AG09309 (cell line): ENCODE results near the gene BTBD19.

Experiments
- DNase-seq: peaks from one replicate; pipeline ENCODE4 v3.0.0-alpha.2; 2010; ENCODE audit warnings: low read depth
- H3K4me3 ChIP-seq: 2 replicates; pipeline ENCODE4 v1.5.1; 2011; ENCODE audit warnings: mild to moderate bottlenecking, low read depth, low read length, moderate library complexity; ENCODE audit not compliant: control insufficient read depth
- TF ChIP-seq, protein P1 (sequence below): IDR thresholded peaks from 2 replicates; pipeline ENCODE4 v1.5.1; 2011; ENCODE audit warnings: mild to moderate bottlenecking, low read depth, low read length, inconsistent platforms; ENCODE audit not compliant: insufficient read depth, control insufficient read depth; ENCODE audit errors: missing control alignments

The BTBD19 gene

DNA sequence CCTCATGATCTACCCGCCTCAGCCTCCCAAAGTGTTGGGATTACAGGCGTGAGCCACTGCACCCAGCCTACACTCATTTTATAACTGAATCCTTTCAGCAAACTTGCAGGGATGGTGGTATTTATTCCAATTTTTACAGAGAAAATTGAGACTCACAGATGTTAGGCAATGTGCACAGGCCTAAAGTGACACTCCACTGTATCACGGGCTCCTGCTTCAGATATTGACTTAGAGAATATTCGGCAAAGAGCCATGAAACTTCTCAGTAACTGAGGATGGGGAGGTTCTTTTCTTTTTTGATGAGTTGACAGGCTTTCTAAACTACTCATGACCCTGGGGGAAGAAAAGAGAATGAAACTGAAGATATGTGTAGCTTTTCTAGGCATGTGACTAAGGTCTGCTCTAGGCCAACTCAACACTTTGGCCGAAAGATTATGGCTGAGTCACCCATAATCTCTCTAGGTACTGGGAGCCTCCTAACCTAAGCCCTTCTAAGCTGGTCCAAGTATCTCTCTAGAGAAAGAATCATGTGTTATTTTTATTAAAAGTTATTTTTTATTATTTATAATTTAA, 54.6 kb downstream of the BTBD19 start:
- TF ChIP-seq, protein P1, sequence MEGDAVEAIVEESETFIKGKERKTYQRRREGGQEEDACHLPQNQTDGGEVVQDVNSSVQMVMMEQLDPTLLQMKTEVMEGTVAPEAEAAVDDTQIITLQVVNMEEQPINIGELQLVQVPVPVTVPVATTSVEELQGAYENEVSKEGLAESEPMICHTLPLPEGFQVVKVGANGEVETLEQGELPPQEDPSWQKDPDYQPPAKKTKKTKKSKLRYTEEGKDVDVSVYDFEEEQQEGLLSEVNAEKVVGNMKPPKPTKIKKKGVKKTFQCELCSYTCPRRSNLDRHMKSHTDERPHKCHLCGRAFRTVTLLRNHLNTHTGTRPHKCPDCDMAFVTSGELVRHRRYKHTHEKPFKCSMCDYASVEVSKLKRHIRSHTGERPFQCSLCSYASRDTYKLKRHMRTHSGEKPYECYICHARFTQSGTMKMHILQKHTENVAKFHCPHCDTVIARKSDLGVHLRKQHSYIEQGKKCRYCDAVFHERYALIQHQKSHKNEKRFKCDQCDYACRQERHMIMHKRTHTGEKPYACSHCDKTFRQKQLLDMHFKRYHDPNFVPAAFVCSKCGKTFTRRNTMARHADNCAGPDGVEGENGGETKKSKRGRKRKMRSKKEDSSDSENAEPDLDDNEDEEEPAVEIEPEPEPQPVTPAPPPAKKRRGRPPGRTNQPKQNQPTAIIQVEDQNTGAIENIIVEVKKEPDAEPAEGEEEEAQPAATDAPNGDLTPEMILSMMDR, result no peak
- no peak for DNase-seq

More for the DNA sequence above, 54.6 kb downstream of the BTBD19 start:
- H3K4me3 ChIP-seq, result no peak overlapping the region
